ENCODE data around the gene LDAF1.

The LDAF1 gene

GRCh38 chr16:21197112-21197511 is 38.6 kb downstream of the LDAF1 start:
- no peak for TF ChIP-seq CTCF (IDR thresholded peaks at IDR 0.05)

GRCh38 chr16:21197621-21198020 is 39.1 kb downstream of the LDAF1 start:
- TF ChIP-seq CTCF (IDR thresholded peaks at IDR 0.05): no peak

DNA sequence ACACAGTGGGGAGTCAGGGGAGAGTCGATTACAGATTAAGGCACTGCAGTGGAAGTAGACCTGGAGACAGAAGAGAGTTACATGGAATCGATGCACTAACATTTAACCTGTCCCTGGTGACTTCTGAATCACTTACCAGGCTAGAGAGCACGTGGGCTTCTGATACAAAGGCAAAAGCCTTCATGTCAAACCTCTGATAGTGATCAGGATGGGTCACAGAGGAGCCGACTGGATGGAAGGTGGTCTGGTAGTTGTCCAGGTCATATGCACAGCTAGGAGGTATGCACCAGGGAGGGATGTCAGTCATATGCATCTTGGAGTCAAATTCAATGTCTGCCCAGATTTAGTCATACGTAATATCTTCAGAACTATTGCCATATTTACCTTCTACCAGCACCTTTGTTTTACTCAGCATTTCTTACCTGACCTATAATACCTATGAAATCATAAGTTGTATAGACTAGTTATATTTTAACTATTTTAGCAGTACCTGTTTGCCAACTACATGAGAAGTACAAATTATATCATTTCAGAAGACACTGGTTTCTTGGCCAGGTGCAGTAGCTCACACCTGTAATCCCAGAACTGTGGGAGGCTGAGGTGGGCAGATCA is 41.2 kb downstream of the LDAF1 start:
- no peak for TF ChIP-seq CTCF (IDR thresholded peaks at IDR 0.05)

DNA sequence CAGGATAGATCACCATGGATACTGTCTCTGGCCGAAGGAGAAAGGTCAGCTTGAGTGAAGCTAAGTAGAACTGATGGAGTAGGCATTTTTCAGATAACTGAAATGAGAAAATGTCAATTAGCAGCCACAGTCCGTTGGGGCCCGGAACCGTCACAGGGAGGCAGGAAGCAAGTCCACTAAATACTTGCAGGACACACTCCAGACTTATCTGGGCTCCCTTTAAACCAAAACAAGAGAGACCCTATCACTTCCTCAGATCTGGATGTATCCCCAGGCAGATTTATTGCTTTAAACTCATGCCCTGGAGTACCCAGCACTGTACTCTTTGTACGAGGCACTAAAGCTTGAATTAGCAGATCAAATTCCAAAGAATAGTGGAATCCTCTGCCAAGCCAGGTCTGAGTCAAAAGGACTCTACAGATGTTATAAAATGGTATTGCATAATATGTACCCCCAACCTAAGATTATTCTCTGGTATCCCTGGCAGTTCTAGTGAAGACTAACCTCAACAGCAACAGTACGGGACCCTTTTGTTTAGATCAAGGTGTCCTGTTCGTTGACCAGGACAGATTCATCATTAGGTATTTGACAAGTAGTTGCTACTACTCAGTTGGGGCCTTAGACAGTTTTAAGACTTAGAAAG is 44.8 kb downstream of the LDAF1 start:
- no peak for TF ChIP-seq CTCF (IDR thresholded peaks at IDR 0.05)

- no peak for TF ChIP-seq CTCF (IDR thresholded peaks at IDR 0.05)
These were observed 46.8 kb downstream of the LDAF1 start for GRCh38 chr16:21205303-21205702.

GRCh38 chr16:21206550-21206949 is 48.1 kb downstream of the LDAF1 start:
- no peak for TF ChIP-seq CTCF (IDR thresholded peaks at IDR 0.05)

GRCh38 chr16:21208446-21209230 is 50.2 kb downstream of the LDAF1 start:
- no peak for TF ChIP-seq CTCF (IDR thresholded peaks at IDR 0.05)
